Activated CD4-positive, alpha-beta T cell treated with anti-CD3 and anti-CD28 coated beads, Interleukin-2, amount 10 ng/mL, durations not matched to agents 24 days and 14 days (primary cell): ENCODE results near the gene ZNF286A. TPM values are rescaled to one million over a fixed set of nuclear protein-coding genes. Genes with fewer than 3 reads are reported as not detected.
"Not testable (repeated sequence)": the region's sequence is repeated elsewhere in the genome, so short reads cannot be mapped to it uniquely, and the experiment has no call there.

ENCODE experiments used
- DNase-seq: peaks from one replicate; pipeline ENCODE4 v3.0.0; 2022
- H3K27ac Mint-ChIP-seq: one replicate; pipeline ENCODE4 v1.8.0; 2022; ENCODE audit warnings: mild to moderate bottlenecking, mixed read lengths
- H3K27me3 Mint-ChIP-seq: one replicate; pipeline ENCODE4 v1.8.0; 2022; ENCODE audit warnings: mixed read lengths
- H3K36me3 Mint-ChIP-seq: one replicate; pipeline ENCODE4 v1.8.0; 2022; ENCODE audit warnings: low read depth, mild to moderate bottlenecking, mixed read lengths
- H3K4me1 Mint-ChIP-seq: one replicate; pipeline ENCODE4 v1.8.0; 2021; ENCODE audit warnings: mixed read lengths
- H3K4me3 Mint-ChIP-seq: one replicate; pipeline ENCODE4 v1.8.0; 2022; ENCODE audit warnings: mild to moderate bottlenecking, moderate library complexity, mixed read lengths
- H3K9me3 Mint-ChIP-seq: one replicate; pipeline ENCODE4 v1.8.0; 2021; ENCODE audit warnings: mixed read lengths
- intact Hi-C: fragments of 100-400 bp; cut with micrococcal nuclease; formaldehyde crosslinking; loops from one replicate; pipeline ENCODE4 v1.15.1; 2023
- total RNA-seq: library from RNA; stranded (reverse); gene quantifications from 2 replicates; pipeline ENCODE4 v1.2.3, GENCODE V29; 2022

Gene ZNF286A
- total RNA-seq, 1 donor from 2014 or later = 25.6 TPM

DNA sequence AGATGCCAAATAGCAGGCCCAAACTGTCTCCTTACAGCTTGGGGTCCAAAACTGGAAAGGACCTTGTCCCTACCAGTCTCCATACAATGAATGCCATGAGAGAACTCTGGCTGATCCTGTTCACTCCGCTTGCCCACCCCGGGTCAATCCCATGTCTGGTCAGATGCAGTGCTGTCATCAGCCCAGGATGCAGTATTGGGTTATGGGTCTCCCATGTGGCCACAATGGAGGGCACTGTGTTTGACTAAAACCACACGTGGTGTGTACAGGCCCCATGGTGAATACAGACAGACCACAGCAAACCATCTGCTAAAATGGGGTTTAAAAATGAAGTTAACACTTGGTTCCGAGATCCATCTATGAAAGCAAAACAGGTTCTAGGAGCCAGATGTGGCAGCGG lies 35.9 kb upstream of the ZNF286A start:
- no peak for DNase-seq
- Mint-ChIP-seq H3K36me3 (peaks cover 28% of the 10 kb centered on the region), H3K27ac (no peak overlapping the region)

DNA sequence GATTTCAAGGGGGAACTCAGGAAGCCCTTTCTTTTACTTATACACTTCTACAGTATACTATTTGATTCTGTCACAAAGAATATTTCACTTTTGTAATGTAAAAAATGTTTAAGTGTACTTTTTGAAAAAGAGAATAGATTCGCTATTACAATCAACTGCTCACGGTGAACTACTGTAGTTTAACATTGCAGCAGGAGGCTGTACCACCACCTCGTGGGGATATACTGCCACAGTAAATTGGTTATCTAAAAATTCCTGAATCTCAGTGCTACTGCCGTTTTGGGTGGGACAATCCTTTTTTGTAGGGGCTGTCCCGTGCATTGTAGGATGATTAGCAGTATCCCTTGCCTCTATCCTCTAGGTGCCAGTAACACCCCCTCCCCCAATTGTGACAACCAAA lies 30.0 kb upstream of the ZNF286A start:
- DNase-seq, H3K27me3 Mint-ChIP-seq, H3K4me1 Mint-ChIP-seq, intact Hi-C loops, H3K9me3 Mint-ChIP-seq, H3K27ac Mint-ChIP-seq, H3K4me3 Mint-ChIP-seq: not testable (repeated sequence)
- H3K36me3 Mint-ChIP-seq = peaks cover 27% of the 10 kb centered on the region

More for the DNA sequence above, 35.9 kb upstream of the ZNF286A start:
- peaks cover 6% of the 10 kb centered on the region for H3K4me1 Mint-ChIP-seq
- H3K27me3 Mint-ChIP-seq = no peaks in the 10 kb centered on the region
- no peaks in the 10 kb centered on the region for H3K9me3 Mint-ChIP-seq
- H3K4me3 Mint-ChIP-seq = no peak overlapping the region
- intact Hi-C loops = no loop called here

DNA sequence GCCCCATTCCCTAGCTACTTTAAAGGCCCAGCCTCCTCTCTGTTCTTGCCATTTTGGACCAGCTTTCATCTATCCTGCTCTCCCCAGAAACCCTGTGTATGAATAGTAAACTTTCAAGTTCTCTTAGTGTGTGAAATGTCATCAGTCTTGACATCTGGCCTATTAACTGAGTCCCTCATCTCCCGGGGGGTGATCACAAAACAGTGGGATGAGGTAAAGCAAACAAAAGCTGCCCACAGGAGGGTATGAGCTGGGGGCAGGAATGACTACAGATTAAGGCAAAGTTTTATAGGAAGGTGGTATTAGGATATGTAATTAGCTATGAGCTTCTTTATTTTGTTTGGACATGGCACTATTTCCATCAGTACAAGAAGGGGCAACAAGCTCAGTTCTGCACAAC lies 24.9 kb upstream of the ZNF286A start:
- H3K4me3 Mint-ChIP-seq, H3K27ac Mint-ChIP-seq, H3K27me3 Mint-ChIP-seq, H3K4me1 Mint-ChIP-seq, DNase-seq, intact Hi-C loops, H3K9me3 Mint-ChIP-seq: not testable (repeated sequence)
- H3K36me3 Mint-ChIP-seq = peaks cover 41% of the 10 kb centered on the region

DNA sequence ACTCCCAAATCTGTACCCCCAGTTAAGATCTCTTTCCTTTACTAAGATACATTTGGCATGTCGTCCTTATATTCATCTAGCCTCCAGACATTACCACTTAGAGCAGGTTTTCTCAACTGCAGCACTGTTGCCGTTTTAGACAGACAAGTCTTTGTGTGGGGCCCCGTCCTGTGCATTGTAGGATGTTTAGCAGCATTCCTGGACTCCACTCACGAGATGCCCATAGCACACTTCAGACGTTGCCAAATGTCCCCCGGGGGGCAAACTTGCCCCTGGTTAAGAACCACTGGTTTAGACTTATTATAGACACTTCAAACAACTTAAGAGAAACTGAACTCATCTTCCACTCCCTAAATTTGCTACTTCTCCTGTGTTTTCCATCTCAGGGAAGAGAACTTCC lies 23.6 kb upstream of the ZNF286A start:
- DNase-seq, H3K4me1 Mint-ChIP-seq, H3K9me3 Mint-ChIP-seq, H3K4me3 Mint-ChIP-seq, intact Hi-C loops, H3K27me3 Mint-ChIP-seq, H3K27ac Mint-ChIP-seq: not testable (repeated sequence)
- H3K36me3 Mint-ChIP-seq = peaks cover 46% of the 10 kb centered on the region

DNA sequence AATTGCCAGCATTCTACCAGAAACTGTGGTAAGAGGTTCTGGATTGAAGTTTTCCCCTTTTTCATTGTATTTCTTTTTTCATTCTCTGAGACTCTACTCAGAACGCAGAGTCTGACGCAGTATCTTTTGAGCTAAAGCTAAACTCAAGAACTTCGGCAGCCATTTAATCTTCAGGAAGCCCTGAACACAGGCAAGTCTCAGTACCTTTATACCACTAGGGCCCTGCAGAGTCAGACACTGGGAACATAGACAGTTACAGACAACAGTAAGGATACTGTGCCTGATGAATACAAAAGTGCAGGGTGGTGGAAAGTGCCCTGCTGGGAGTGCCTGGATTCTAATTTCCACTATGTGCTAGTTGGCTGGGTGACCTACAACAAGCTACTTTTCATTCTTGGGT lies 16.4 kb upstream of the ZNF286A start:
- not testable (repeated sequence) for H3K27ac Mint-ChIP-seq
- peaks cover 15% of the 10 kb centered on the region for H3K36me3 Mint-ChIP-seq
- H3K4me3 Mint-ChIP-seq = peak overlapping the region; percentile 90

DNA sequence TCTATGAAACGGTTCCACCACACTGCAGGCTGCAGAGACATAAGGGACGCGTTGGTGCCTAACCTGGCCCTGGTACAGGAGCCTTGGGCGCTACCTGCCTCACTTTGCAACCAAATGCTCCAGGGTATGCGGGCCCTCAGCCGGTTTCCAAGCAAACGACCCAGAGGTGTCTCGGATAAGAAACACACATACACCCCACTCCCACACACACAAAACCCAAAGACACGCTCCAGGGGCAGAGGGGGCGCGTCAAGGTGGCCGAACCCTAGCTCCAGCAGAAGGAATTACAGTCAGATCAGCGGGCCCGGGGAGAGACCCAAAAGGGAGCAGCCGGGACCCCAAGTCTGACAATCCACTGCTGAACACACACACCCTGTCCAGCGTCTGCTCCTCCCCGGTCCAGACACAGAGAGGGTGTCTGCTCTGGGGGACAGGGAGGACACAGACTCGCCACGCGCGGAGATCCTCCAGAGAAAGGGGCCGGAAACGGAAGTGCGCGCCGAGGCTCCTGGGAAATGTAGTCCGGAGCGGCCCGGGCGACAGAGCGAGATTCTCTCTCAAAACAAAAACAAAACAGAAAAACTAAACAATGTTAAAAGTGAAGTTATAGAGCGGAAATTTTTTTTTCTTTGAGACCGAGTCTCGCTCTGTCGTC lies 15.6 kb upstream of the ZNF286A start, which contains the start of gene TRIM16:
Gene TRIM16, minus strand, starts transcription at position 488 of the 655 bp plus-strand sequence. CDS start 32,702 bp downstream, outside the sequence.
- H3K36me3 Mint-ChIP-seq = peaks cover 12% of the 10 kb centered on the region
- peaks cover 25% of the 10 kb centered on the region for H3K4me1 Mint-ChIP-seq
- peak within 1 kb of the TSS; percentile 90 for H3K4me3 Mint-ChIP-seq
- peak; percentile 96 for DNase-seq
- intact Hi-C loops, H3K9me3 Mint-ChIP-seq, H3K27me3 Mint-ChIP-seq: not testable (repeated sequence)
- peak within 1 kb of the TSS; percentile 92 for H3K27ac Mint-ChIP-seq

More for the DNA sequence above, 16.4 kb upstream of the ZNF286A start:
- peaks cover 25% of the 10 kb centered on the region for H3K4me1 Mint-ChIP-seq
- H3K9me3 Mint-ChIP-seq, intact Hi-C loops, H3K27me3 Mint-ChIP-seq, DNase-seq: not testable (repeated sequence)

DNA sequence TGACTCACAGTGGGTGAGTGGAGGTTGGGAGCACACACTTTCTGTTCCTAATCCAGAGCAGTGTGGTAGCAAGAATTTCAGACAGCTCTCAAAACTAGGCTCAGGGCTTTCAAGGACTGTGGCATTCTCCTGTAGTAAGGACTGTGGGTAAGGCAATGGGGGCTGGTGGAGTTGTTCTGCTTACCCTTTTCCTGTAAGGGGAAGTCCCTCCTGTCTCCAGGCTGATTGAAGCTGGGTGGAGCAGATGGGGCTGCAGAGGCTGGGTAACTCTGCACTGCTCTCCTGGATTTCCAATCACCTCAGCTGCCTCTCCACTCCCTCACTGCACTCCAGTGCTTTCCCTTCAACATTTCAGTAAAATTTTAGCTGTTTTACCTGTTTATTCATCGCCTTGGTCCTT lies 12.1 kb upstream of the ZNF286A start:
- H3K4me3 Mint-ChIP-seq, intact Hi-C loops: not testable (repeated sequence)

DNA sequence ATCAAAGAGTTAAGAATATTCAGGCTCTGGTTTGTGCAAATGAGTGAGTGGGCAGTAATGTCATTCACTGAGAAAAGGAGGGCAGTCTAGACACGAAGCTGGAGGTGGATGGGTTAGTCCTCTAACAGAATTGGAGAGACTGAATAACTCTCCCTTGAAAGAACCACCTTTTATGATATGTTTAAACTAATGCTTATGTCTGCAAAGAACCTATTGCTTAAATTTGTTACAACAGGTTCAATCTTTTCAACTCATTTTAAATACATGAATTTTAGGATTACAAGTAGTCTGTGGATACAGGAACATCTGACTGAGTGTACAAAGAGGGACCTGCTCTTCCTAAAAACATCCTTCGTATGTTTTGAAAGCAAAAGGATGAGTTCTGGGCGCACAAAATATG lies 585 bp upstream of the ZNF286A start:
- DNase-seq, intact Hi-C loops, H3K27me3 Mint-ChIP-seq, H3K4me1 Mint-ChIP-seq, H3K9me3 Mint-ChIP-seq: not testable (repeated sequence)
- H3K27ac Mint-ChIP-seq = peak overlapping the region; percentile 70
- H3K4me3 Mint-ChIP-seq = peak overlapping the region; percentile 85
- H3K36me3 Mint-ChIP-seq = peaks cover 22% of the 10 kb centered on the region

More for the DNA sequence above, 12.1 kb upstream of the ZNF286A start:
- not testable (repeated sequence) for H3K36me3 Mint-ChIP-seq, H3K9me3 Mint-ChIP-seq, H3K27ac Mint-ChIP-seq, H3K27me3 Mint-ChIP-seq, DNase-seq
- H3K4me1 Mint-ChIP-seq = peaks cover 20% of the 10 kb centered on the region

DNA sequence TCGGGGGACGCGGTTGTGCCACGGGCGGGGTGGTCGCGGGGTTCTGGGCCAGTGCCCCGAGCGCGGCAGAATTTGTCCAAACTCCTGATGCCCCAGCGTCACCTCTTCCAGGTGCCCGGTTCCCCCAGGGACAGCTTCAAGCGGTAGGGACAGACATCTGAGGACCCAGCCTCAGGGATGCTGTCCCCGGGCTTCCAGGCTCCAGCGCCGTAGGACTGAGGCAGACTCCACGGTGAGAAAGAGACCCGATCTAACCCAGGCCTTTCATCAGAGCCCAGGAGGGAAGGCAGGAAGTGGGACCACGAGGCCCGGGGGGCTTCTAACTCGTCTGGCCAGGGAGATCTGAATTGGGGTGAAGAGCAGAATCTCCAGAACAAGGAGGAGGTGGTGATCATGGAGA lies 385 bp downstream of the ZNF286A start:
- H3K9me3 Mint-ChIP-seq, intact Hi-C loops, DNase-seq, H3K27me3 Mint-ChIP-seq, H3K4me1 Mint-ChIP-seq: not testable (repeated sequence)
- H3K27ac Mint-ChIP-seq = peak overlapping the region; percentile 70
- peaks cover 27% of the 10 kb centered on the region for H3K36me3 Mint-ChIP-seq
- peak overlapping the region; percentile 85 for H3K4me3 Mint-ChIP-seq

DNA sequence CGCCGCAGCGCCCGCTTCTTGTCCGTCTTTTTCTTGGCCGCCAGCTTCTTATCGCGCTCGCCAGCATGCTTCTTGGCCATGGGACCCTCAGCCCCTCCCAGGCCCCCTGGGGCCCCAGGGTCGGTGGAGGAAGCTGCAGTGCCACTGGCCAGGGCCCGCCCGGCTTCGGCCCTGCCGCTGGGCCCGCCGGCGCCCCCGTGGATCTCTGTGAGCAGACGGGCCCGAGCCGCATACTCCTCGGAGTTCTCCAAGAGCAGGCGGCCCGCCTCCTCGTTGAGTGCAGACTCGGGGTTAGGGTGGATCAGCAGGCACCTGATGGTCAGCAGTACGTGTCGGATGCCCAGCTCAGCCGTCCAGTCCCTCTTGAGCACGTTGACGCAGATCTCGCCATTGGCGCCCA lies 4.7 kb downstream of the ZNF286A start:
- H3K27me3 Mint-ChIP-seq, H3K4me1 Mint-ChIP-seq, intact Hi-C loops, H3K9me3 Mint-ChIP-seq, H3K4me3 Mint-ChIP-seq, H3K27ac Mint-ChIP-seq, DNase-seq: not testable (repeated sequence)
- H3K36me3 Mint-ChIP-seq = peaks cover 62% of the 10 kb centered on the region

DNA sequence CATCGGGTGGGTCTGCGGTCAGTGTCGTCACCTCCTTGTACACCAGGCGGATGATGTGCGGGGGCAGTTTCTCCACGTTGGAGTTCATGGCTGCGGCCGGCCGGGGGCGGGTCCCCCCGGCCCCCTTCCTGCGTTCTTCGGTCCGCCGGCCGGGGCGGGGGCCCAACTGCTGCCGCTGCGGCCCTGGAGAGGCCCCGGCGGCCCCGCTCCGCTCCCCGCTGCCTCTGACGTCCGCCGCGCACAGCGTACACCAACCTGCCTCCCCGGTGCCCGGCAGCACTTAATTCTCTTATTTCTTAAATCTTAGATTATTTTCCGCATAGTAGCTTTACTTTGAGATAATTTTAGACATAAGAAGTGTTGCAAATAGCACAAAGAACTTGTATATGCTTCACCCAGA lies 5.3 kb downstream of the ZNF286A start:
- H3K4me3 Mint-ChIP-seq, intact Hi-C loops: not testable (repeated sequence)

DNA sequence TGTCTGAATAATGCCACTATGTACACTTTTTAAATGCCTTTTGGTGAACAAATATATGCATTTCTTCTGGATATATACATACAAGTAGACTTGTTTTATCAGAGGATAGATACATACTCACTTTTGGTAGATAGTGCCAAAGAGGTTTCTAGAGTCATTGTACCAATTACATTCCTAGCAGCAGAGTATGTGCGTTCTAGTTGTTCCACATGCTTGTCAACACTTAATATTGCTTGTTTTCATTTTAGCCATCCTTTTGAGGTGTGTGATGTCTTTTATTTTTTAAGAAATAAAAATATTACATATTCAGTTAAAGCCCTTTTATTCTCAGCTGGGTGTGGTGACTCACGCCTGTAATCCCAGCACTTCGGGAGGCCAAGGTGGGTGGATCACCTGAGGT lies 9.3 kb downstream of the ZNF286A start:
- H3K4me3 Mint-ChIP-seq, H3K4me1 Mint-ChIP-seq, DNase-seq, H3K27me3 Mint-ChIP-seq, H3K27ac Mint-ChIP-seq, intact Hi-C loops: not testable (repeated sequence)
- Mint-ChIP-seq H3K9me3 (peaks cover 18% of the 10 kb centered on the region), H3K36me3 (peaks cover 59% of the 10 kb centered on the region)

More for the DNA sequence above, 5.3 kb downstream of the ZNF286A start:
- not testable (repeated sequence) for H3K4me1 Mint-ChIP-seq, H3K27me3 Mint-ChIP-seq, H3K27ac Mint-ChIP-seq, DNase-seq
- Mint-ChIP-seq H3K36me3 (peaks cover 66% of the 10 kb centered on the region), H3K9me3 (peaks cover 14% of the 10 kb centered on the region)

DNA sequence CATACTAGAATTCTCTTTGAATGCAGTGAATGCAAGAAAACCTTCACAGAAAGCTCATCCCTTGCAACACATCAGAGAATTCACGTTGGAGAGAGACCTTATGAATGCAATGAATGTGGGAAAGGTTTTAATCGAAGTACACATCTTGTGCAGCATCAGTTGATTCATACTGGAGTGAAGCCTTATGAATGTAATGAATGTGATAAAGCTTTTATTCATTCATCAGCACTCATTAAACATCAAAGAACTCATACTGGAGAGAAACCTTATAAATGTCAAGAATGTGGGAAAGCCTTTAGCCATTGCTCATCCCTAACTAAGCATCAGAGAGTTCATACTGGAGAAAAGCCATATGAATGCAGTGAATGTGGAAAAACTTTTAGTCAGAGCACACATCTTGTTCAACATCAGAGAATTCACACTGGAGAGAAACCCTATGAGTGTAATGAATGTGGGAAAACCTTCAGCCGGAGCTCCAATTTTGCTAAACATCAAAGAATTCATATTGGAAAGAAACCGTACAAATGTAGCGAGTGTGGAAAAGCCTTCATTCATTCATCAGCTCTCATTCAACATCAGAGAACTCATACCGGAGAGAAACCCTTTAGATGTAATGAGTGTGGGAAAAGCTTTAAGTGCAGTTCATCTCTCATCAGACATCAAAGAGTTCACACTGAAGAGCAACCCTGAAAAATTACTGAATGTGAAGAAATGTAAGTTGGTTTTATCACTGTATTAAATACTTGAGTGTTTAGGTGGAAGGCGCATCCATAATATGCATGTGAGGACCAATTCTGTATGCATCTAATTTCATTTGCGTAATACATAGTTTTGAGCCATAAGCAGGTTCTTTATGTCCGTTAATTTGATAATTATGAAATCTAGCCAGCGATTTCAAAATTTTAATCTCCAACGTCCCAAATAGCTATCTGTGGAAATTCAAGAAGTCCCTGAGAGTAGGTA lies 17.3 kb downstream of the ZNF286A start:
- H3K27me3 Mint-ChIP-seq, intact Hi-C loops, H3K4me3 Mint-ChIP-seq, DNase-seq, H3K4me1 Mint-ChIP-seq, H3K27ac Mint-ChIP-seq, H3K9me3 Mint-ChIP-seq: not testable (repeated sequence)
- H3K36me3 Mint-ChIP-seq = peaks cover 34% of the 10 kb centered on the region

DNA sequence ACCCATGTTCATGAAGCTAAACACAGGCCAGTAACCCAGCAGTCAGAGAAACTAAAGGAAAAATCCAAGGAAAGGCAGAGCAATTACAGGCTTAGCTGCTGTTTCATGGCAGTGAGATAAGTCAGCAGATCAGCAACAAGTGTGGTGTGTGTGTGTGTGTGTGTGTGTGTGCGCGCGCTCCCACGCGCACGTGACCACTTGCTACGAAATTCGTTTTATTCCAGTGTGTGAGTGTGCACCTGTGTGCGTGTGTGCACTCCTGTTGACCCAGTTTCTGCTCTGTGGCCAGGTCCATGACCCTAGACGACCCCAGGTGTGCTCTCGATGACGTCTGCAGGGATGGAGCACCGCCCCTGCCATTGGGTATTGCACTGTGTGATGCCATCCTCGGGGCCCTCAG lies 31.0 kb downstream of the ZNF286A start:
- DNase-seq, intact Hi-C loops, H3K36me3 Mint-ChIP-seq, H3K27me3 Mint-ChIP-seq, H3K4me3 Mint-ChIP-seq, H3K4me1 Mint-ChIP-seq, H3K27ac Mint-ChIP-seq, H3K9me3 Mint-ChIP-seq: not testable (repeated sequence)
